ENCODE data around the gene KIAA1217.

KIAA1217 gene

GRCh38 chr10:24208661-24209431, at the start of gene KIAA1217:
KIAA1217 (plus strand) TSS chr10:24209138; CDS start chr10:24209194, 56 bp downstream.
- DNase-seq (ENCODE audit: low spot score): peak; percentile 24

- no peak for DNase-seq (ENCODE audit: low spot score)
These were observed 46.5 kb upstream of the KIAA1217 start for GRCh38 chr10:24162206-24162985.

GRCh38 chr10:24163485-24163884, 45.5 kb upstream of the KIAA1217 start:
- no peak for DNase-seq (ENCODE audit: low spot score)

- DNase-seq (ENCODE audit: low spot score): no peak
These were observed 40.4 kb upstream of the KIAA1217 start for GRCh38 chr10:24168258-24169170.

- DNase-seq (ENCODE audit: low spot score): no peak
These were observed 38.7 kb upstream of the KIAA1217 start for GRCh38 chr10:24170199-24170598.

- no peak for DNase-seq (ENCODE audit: low spot score)
These were observed 36.0 kb upstream of the KIAA1217 start for GRCh38 chr10:24172909-24173308.

GRCh38 chr10:24174014-24174413, 34.9 kb upstream of the KIAA1217 start:
- DNase-seq (ENCODE audit: low spot score): no peak

- DNase-seq (ENCODE audit: low spot score): no peak
These were observed 32.3 kb upstream of the KIAA1217 start for GRCh38 chr10:24176658-24177057.

- no peak for DNase-seq (ENCODE audit: low spot score)
These were observed 31.3 kb upstream of the KIAA1217 start for GRCh38 chr10:24177636-24178035.

GRCh38 chr10:24180891-24181290, 28.0 kb upstream of the KIAA1217 start:
- DNase-seq (ENCODE audit: low spot score): no peak

GRCh38 chr10:24184455-24184854, 24.5 kb upstream of the KIAA1217 start:
- DNase-seq (ENCODE audit: low spot score): no peak

GRCh38 chr10:24193330-24193729, 15.6 kb upstream of the KIAA1217 start:
- DNase-seq (ENCODE audit: low spot score): no peak

- no peak for DNase-seq (ENCODE audit: low spot score)
These were observed 11.7 kb upstream of the KIAA1217 start for GRCh38 chr10:24197263-24197662.

- no peak for DNase-seq (ENCODE audit: low spot score)
These were observed 7.3 kb upstream of the KIAA1217 start for GRCh38 chr10:24201503-24202180.

- no peak for DNase-seq (ENCODE audit: low spot score)
These were observed 6.8 kb upstream of the KIAA1217 start for GRCh38 chr10:24202181-24202570.

GRCh38 chr10:24205821-24206220, 3.1 kb upstream of the KIAA1217 start:
- no peak for DNase-seq (ENCODE audit: low spot score)

- no peak for DNase-seq (ENCODE audit: low spot score)
These were observed 2.6 kb upstream of the KIAA1217 start for GRCh38 chr10:24206334-24206733.

- no peak for DNase-seq (ENCODE audit: low spot score)
These were observed 2.0 kb upstream of the KIAA1217 start for GRCh38 chr10:24206926-24207325.

GRCh38 chr10:24207341-24207740, 1.6 kb upstream of the KIAA1217 start:
- DNase-seq (ENCODE audit: low spot score): no peak

GRCh38 chr10:24207781-24208611, 942 bp upstream of the KIAA1217 start:
- DNase-seq (ENCODE audit: low spot score): no peak

- peak; percentile 34 for DNase-seq (ENCODE audit: low spot score)
These were observed 464 bp downstream of the KIAA1217 start for GRCh38 chr10:24209432-24209771.
